Peyer's patch (tissue), 4 donors: ENCODE results near the gene OLAH. TPM values are rescaled to one million over a fixed set of nuclear protein-coding genes. Genes with fewer than 3 reads are reported as not detected.

Source experiments
- DNase-seq, 3 donors: peaks; one replicate each; pipeline ENCODE4 v3.0.0-alpha.2; 2017 to 2019
- H3K27ac ChIP-seq, 4 donors: fragments of 200-600 bp; sonication (generic); one replicate each; pipeline ENCODE4 v1.5.1; 2016 to 2019
- H3K27me3 ChIP-seq, 2 donors: fragments of 200-600 bp; sonication (generic); one replicate each; pipeline ENCODE4 v1.5.1; 2019
- H3K36me3 ChIP-seq, 3 donors: fragments of 200-600 bp; sonication (generic); one replicate each; pipeline ENCODE4 v1.5.1; 2016 to 2019
- H3K4me1 ChIP-seq, 4 donors: fragments of 200-600 bp; sonication (generic); one replicate each; pipeline ENCODE4 v1.5.1; 2016 to 2019
- H3K4me3 ChIP-seq, 4 donors: fragments of 200-600 bp; sonication (generic); 1 replicate in 3 of 4; 2 replicates in 1 of 4; pipeline ENCODE4 v1.5.1; 2016 to 2019; ENCODE audit warnings: mild to moderate bottlenecking in 1 of 4
- H3K9me3 ChIP-seq, 4 donors: fragments of 200-600 bp; sonication (generic); one replicate each; pipeline ENCODE4 v1.5.1; 2016 to 2019; ENCODE audit warnings: mild to moderate bottlenecking in 1 of 4
- POLR2A ChIP-seq, 2 donors: fragments of 450-650 bp; IDR thresholded peaks; one replicate each; pipeline ENCODE4 v1.5.1; 2017; ENCODE audit warnings: antibody characterized with exemption in 2 of 2, mild to moderate bottlenecking in 2 of 2, moderate library complexity in 2 of 2
- total RNA-seq, 4 donors: library from RNA; depleted of rRNA; stranded (reverse); fragments of >200 nt; gene quantifications; one replicate each; pipeline ENCODE4 v1.1.0, GENCODE V29; 2016
- TF ChIP-seq, protein P1 (sequence below), 6 experiments: fragments of 450-650 bp in 4 of 6; fragments of 200-600 bp in 2 of 6; sonication (generic) in 1 of 6; IDR thresholded peaks; one replicate each; pipeline ENCODE4 v1.5.1; 2017 to 2019; ENCODE audit warnings: antibody characterized with exemption in 6 of 6, mild to moderate bottlenecking in 3 of 6, moderate library complexity in 1 of 6

The OLAH gene
- total RNA-seq, 4 donors from 2014 or later: not detected

DNA sequence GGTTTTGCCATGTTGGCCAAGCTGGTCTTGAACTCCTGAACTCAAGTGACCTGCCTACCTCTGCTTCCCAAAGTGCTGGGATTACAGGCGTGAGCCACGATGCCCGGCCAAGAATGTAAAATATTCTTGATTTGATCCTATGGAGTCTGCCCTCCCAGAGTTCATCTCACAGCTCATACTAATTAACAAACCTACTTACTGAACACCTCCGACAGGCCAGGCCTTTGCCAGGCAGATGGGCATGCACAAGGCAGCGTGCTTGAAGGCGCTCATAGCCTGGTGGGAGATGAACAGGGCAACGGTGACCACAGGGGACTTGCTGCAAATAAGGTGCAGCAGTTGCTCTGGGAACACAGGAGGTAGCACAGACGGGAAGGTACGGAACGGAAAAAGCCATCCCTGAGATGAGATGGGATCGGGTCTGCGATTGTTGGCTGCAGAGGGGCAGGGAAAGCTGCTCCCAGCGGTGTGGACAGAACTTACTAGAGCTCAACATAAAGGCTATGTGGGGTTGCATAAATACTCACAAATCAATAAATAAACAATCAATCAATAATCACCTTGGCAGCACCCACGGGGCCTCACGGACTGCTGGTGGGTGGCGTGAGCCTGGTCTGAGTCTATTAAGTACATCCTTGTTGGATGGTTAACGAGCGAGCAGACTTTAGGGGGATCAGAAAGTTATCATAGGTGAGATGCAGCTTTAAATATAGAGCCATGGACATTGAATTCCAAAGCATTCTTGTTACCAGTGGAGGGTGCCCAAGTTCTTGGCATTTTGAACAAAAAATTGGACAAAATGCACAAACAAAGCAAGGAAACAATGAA, 40.1 kb downstream of the OLAH start:
- no peak for DNase-seq
- peaks cover 0 to 5% (median 0%) of the 10 kb centered on the region in 4 donors for H3K4me1 ChIP-seq
- H3K27ac ChIP-seq: no peak overlapping the region
- TF ChIP-seq, protein P1, sequence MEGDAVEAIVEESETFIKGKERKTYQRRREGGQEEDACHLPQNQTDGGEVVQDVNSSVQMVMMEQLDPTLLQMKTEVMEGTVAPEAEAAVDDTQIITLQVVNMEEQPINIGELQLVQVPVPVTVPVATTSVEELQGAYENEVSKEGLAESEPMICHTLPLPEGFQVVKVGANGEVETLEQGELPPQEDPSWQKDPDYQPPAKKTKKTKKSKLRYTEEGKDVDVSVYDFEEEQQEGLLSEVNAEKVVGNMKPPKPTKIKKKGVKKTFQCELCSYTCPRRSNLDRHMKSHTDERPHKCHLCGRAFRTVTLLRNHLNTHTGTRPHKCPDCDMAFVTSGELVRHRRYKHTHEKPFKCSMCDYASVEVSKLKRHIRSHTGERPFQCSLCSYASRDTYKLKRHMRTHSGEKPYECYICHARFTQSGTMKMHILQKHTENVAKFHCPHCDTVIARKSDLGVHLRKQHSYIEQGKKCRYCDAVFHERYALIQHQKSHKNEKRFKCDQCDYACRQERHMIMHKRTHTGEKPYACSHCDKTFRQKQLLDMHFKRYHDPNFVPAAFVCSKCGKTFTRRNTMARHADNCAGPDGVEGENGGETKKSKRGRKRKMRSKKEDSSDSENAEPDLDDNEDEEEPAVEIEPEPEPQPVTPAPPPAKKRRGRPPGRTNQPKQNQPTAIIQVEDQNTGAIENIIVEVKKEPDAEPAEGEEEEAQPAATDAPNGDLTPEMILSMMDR (IDR thresholded peaks at IDR 0.05): no peak
- no peak for TF ChIP-seq POLR2A (IDR thresholded peaks at IDR 0.05)
- peak overlapping the region in 3 of 4 donors; percentile 20 to 35 (median 26) for H3K4me3 ChIP-seq
- no peaks in the 10 kb centered on the region for H3K9me3 ChIP-seq
- H3K27me3 ChIP-seq: no peaks in the 10 kb centered on the region
- H3K36me3 ChIP-seq: no peaks in the 10 kb centered on the region

DNA sequence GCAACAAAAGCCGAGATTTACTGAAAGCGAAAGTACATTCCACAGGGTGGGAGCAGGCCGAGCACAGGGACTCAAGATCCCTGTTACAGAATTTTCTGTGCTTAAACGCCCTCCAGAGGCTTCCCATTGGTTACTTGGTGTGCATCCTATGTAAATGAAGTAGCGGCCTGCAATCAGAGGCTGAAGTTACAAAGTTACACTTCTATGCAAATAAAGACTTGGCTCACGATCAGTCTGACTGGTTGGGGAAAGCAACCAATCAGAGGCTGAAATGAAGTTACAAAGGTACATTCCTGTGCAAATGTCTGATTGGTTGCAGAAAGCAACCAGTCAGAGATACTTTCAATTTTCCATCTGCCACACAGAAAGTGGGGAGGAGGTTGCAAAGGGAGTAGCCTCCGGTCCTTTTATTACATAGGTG, 40.8 kb downstream of the OLAH start:
- Histone ChIP-seq H3K36me3 (no peaks in the 10 kb centered on the region), H3K9me3 (no peaks in the 10 kb centered on the region), H3K4me3 (peak overlapping the region in 3 of 4 donors; percentile 20 to 35 (median 26)), H3K27ac (no peak overlapping the region), H3K27me3 (no peaks in the 10 kb centered on the region), H3K4me1 (peaks cover 0 to 5% (median 0%) of the 10 kb centered on the region in 4 donors)
- DNase-seq: peak in 1 of 3 donors; percentile 53
- TF ChIP-seq, protein P1 (IDR thresholded peaks at IDR 0.05): no peak
- TF ChIP-seq POLR2A (IDR thresholded peaks at IDR 0.05): no peak

DNA sequence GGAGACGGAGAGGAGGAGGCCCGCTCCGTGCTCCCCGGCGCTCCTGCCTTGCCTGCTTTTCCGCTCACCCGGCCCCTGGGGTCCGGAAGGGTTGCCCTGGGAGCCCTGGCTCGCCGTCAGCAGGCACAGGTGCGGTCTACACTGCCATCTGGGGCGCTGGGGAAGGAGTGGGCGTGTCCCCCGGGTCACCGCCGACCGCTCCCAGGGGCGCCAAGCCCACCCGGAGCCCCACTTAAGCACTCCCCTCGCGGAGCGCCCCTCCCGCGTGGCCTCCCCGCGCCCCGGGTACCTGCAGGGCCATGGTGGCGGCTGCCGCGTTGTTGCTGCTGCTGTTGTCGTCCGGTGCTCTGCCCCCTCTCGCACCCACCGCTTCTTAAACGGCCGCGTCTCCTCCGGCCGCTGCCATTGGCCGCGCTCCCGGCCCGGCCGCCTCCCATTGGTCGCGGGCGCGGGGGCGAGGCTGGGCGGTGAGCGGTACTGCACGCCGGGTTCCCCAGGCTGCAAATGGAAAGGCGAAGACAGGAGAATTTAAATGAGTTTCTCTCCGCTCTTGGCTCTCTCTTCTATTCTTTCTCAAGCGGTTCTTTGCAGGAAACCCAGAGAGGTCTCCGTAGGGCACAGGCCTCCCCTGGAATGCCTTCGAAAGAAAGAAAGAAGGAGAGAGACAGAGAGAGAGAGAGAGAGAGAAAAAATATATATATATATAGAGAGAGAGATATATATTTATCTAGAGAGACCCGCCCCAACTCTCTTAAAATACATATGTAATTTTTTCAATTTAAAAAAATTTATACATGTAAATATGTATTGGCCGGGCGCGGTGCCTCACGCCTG, 44.9 kb downstream of the OLAH start, which contains the start of gene ACBD7:
ACBD7 (minus strand) TSS at position 349 of the 834 bp plus-strand sequence; CDS start at position 301, 48 bp downstream.
- no peaks in the 10 kb centered on the region for H3K27me3 ChIP-seq
- peak within 1 kb of the TSS; percentile 38 to 63 (median 61) for H3K4me3 ChIP-seq
- peak; percentile 81 to 89 (median 86) for DNase-seq
- no peaks in the 10 kb centered on the region for H3K9me3 ChIP-seq
- no peaks in the 10 kb centered on the region for H3K36me3 ChIP-seq
- peak within 1 kb of the TSS in 1 of 4 donors; percentile 50 for H3K27ac ChIP-seq
- H3K4me1 ChIP-seq: peaks cover 0 to 5% (median 0%) of the 10 kb centered on the region in 4 donors
- TF ChIP-seq, protein P1 (IDR thresholded peaks at IDR 0.05): peak; percentile 18 to 70 (median 59)
- no peak for TF ChIP-seq POLR2A (IDR thresholded peaks at IDR 0.05)

DNA sequence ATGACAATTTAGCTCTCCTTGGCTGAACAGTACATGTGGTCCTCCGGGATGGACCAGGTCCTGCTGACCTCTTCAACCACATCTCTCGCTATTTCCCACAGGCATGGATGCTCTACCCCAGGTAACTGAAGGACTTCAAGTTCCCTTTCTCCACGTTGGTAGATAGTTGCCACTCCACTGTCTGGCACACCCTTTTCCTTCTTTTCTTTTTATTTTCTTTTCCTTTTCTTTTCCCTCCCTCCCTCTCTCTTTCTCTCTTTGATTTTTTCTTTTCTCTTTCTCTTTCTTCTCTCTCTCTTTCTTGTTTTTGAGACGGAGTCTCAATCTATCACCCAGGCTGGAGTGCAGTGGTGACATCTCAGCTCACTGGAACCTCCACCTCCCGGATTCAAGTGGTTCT, 47.7 kb downstream of the OLAH start:
- Histone ChIP-seq H3K27me3 (no peaks in the 10 kb centered on the region), H3K27ac (no peak overlapping the region), H3K9me3 (no peaks in the 10 kb centered on the region), H3K4me3 (no peak overlapping the region), H3K4me1 (peaks cover 0 to 8% (median 0%) of the 10 kb centered on the region in 4 donors), H3K36me3 (no peaks in the 10 kb centered on the region)
- TF ChIP-seq, protein P1 (IDR thresholded peaks at IDR 0.05): no peak
- TF ChIP-seq POLR2A (IDR thresholded peaks at IDR 0.05): no peak
- DNase-seq: no peak

DNA sequence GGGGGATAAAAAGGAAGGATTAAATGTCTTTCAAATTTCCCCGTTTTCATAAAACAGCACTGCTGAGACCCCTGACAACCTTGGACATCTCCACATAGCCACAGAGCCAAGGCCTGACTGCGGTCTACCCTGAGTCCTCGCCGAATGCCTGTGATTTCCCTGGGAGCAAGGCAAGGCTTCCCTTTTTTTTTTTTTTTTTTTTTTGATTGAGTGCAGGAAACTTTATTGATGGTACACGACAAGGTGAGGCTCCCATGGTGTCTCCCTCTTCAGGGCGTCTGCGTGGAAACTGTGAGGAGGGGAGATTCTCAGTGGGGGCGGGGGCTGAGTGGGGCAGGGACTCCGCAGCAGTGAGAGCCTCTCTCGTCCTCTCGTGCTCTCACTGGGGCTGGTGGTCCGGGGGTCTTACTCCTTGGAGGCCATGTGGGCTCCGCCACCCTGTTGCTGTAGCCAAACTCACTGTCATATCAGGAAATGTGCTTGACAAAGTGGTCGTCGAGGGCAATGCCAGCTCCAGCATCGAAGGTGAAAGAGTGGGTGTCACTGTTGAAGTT, 49.2 kb downstream of the OLAH start:
- no peak for DNase-seq
- no peak for TF ChIP-seq POLR2A (IDR thresholded peaks at IDR 0.05)
- TF ChIP-seq, protein P1 (IDR thresholded peaks at IDR 0.05): no peak
- no peak overlapping the region for H3K4me3 ChIP-seq
- H3K9me3 ChIP-seq: no peaks in the 10 kb centered on the region
- peaks cover 0 to 11% (median 0%) of the 10 kb centered on the region in 4 donors for H3K4me1 ChIP-seq
- no peaks in the 10 kb centered on the region for H3K27me3 ChIP-seq
- H3K36me3 ChIP-seq: no peaks in the 10 kb centered on the region
- no peak overlapping the region for H3K27ac ChIP-seq
